HG03565 (cell line): ENCODE data around the gene MR1.

Source experiments
- ATAC-seq: cut with Tn5 transposase; IDR thresholded peaks from one replicate; pipeline ENCODE4 v1.9.1; 2021; ENCODE audit warnings: mild to moderate bottlenecking, moderate library complexity; ENCODE audit not compliant: unreplicated experiment

The MR1 gene

GRCh38 chr1:181089676-181090544 lies 56.1 kb downstream of the MR1 start:
- ATAC-seq = no peak

GRCh38 chr1:181090641-181091126 lies 56.9 kb downstream of the MR1 start:
- no peak for ATAC-seq

GRCh38 chr1:181091309-181092040 lies 57.7 kb downstream of the MR1 start:
- ATAC-seq = no peak

GRCh38 chr1:181092056-181092455 lies 58.3 kb downstream of the MR1 start:
- ATAC-seq = no peak

- no peak for ATAC-seq
Observed at GRCh38 chr1:181092883-181093458, 59.2 kb downstream of the MR1 start.

- ATAC-seq = no peak
Observed at GRCh38 chr1:181094416-181095212, 60.8 kb downstream of the MR1 start.

- ATAC-seq = no peak
Observed at GRCh38 chr1:181095260-181095659, 61.5 kb downstream of the MR1 start.

- ATAC-seq = no peak
Observed at GRCh38 chr1:181095763-181096184, 62.0 kb downstream of the MR1 start.

GRCh38 chr1:181097242-181097641 lies 63.5 kb downstream of the MR1 start:
- no peak for ATAC-seq

- ATAC-seq = peak; percentile 71
Observed at GRCh38 chr1:181099152-181100014, 65.6 kb downstream of the MR1 start.

GRCh38 chr1:181100015-181100905 lies 66.5 kb downstream of the MR1 start:
- no peak for ATAC-seq

GRCh38 chr1:181100934-181101333 lies 67.2 kb downstream of the MR1 start:
- ATAC-seq = no peak

GRCh38 chr1:181101581-181102226 lies 67.9 kb downstream of the MR1 start:
- ATAC-seq = no peak

GRCh38 chr1:181102841-181103240 lies 69.1 kb downstream of the MR1 start:
- no peak for ATAC-seq

- no peak for ATAC-seq
Observed at GRCh38 chr1:181103399-181103798, 69.6 kb downstream of the MR1 start.

GRCh38 chr1:181104042-181104789 lies 70.4 kb downstream of the MR1 start:
- ATAC-seq = peak; percentile 8

GRCh38 chr1:181104790-181105133 lies 71.0 kb downstream of the MR1 start:
- peak; percentile 3 for ATAC-seq
